GM23248 (cell line): ENCODE results near the gene AOPEP.

Experiments used
- EZH2 ChIP-seq: fragments of 200-600 bp; sonication (generic); IDR thresholded peaks from 2 replicates; pipeline ENCODE4 v1.6.1; 2018; ENCODE audit warnings: antibody characterized with exemption, mild to moderate bottlenecking; ENCODE audit not compliant: insufficient read depth, poor library complexity, severe bottlenecking
- EZH2phosphoT487 ChIP-seq: fragments of 200-600 bp; sonication (generic); IDR thresholded peaks from 2 replicates; pipeline ENCODE4 v1.6.1; 2018; ENCODE audit warnings: antibody characterized with exemption, moderate library complexity, mild to moderate bottlenecking, low read depth; ENCODE audit not compliant: insufficient read depth

GRCh38 chr9:94824411-94824810 lies 97.9 kb downstream of the AOPEP start:
- TF ChIP-seq EZH2 (no peak), EZH2phosphoT487 (no peak)
